ENCODE measurements around the gene UXS1. TPM values are rescaled to one million over a fixed set of nuclear protein-coding genes. Genes with fewer than 3 reads are reported as not detected.
A peak's percentile ranks its signal among the peaks of the same experiment; 100 is the strongest.

UXS1 gene
- total and polyA plus RNA-seq, 2 of the 8 experiments (the other 6 are each of a cell fraction or from before 2014, with no cell fraction given) = 44.5 to 63.4 TPM

DNA sequence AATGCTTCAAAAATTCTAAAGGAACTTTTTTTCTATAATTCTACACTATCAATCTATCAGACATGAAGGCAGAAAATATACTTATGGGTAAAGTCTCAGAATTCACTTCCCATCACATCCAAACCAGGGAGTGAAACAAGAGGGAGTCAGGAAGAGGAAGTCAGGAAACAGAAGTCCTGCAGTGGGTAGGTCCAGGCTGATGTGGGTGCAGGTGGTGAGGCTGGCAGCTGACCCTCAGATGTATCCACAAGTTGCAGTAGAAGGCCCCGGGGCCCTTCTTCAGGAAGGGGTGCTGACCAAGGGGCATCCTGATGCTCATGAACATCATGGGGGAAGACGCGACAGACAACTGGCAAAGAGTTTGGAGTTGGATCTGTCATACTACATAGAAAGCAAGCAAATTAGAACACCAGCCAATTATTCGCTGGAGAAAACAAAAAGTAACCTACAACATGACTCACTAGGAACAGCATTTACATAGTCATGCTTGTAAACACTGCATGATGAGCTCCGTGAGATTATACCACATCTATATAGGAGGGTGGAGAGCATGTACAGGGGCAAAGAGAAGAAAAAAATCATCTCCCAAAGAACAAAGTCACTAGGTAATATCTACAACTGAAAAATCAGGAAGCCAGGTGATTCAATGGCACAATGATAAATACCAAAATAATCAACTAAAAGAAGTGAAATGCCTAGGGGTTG is 4.2 kb downstream of the UXS1 start:
- CTCF ChIA-PET (ENCODE audit: partially characterized antibody) = no interaction called here
- 0 out of 2 replicates have a peak overlapping the region, but pooled peaks have one; percentile 60 for H2AK5ac ChIP-seq (ENCODE audit: low read depth, low read length)
- H3K9ac ChIP-seq (replicated peaks in 1 of 4; ENCODE audit: extremely low read depth in 1 of 4, low read depth in 3 of 4, low read length in 3 of 4) = no peak overlapping the region
- peaks cover 16% of the 10 kb centered on the region for H3K79me1 ChIP-seq (ENCODE audit: low read depth, low read length)
- no peak overlapping the region for H3K56ac ChIP-seq (replicated peaks; ENCODE audit: insufficient read length, low read depth, low read length)
- no peak overlapping the region for H4K91ac ChIP-seq (replicated peaks; ENCODE audit: insufficient read length, low read length)
- H3K18ac ChIP-seq (ENCODE audit: extremely low read depth, low read length) = no peak overlapping the region
- WGBS, 2 experiments (ENCODE audit: extremely low coverage in 1 of 2, insufficient coverage in 1 of 2, insufficient read length in 1 of 2, insufficient replicate concordance in 2 of 2, low coverage in 1 of 2, low lambda C conversion rate in 2 of 2, missing lambda C conversion rate in 1 of 2) = 91% methylated on average over 5 of the region's 5 CpGs; no CpG with 5 or more reads in 1 of the 2 experiments
- no peak overlapping the region for H3K27ac ChIP-seq (ENCODE audit: low read depth, low read length)
- no peak overlapping the region; a peak in 1 of 4 replicates for H3K4me2 ChIP-seq (ENCODE audit: insufficient read depth in 1 of 2, low read depth in 2 of 2, low read length in 2 of 2)
- POLR2A ChIA-PET (ENCODE audit: partially characterized antibody) = no interaction called here
- no peak overlapping the region for H4K5ac ChIP-seq (ENCODE audit: insufficient read length, low read depth, low read length)
- peaks cover 18 to 82% of the 10 kb centered on the region in 2 experiments for H3K79me2 ChIP-seq (ENCODE audit: control insufficient read depth in 1 of 2, insufficient read depth in 2 of 2, low read length in 2 of 2)
- H3K36me3 ChIP-seq (ENCODE audit: control insufficient read depth in 2 of 4, insufficient read depth in 4 of 4, low read length in 3 of 4) = no peaks in the 10 kb centered on the region
- no peak overlapping the region for H2BK20ac ChIP-seq (ENCODE audit: low read length)
- H3K23ac ChIP-seq (ENCODE audit: insufficient read length) = no peak overlapping the region
- peaks cover 4 to 31% of the 10 kb centered on the region in 2 experiments for H4K20me1 ChIP-seq (replicated peaks in 1 of 2; ENCODE audit: control insufficient read depth in 1 of 2, insufficient read depth in 2 of 2, low read length in 2 of 2)
- no peak overlapping the region for H2BK15ac ChIP-seq (ENCODE audit: low read length)
- no peak overlapping the region for H3K14ac ChIP-seq (ENCODE audit: insufficient read length)
- no peaks in the 10 kb centered on the region for H3K9me3 ChIP-seq (ENCODE audit: insufficient read depth in 2 of 2, low read depth in 1 of 2, low read length in 1 of 2)
- H4K8ac ChIP-seq (ENCODE audit: extremely low read depth, insufficient read depth, low read length) = no peak overlapping the region
- no peak overlapping the region for H3K4ac ChIP-seq (replicated peaks; ENCODE audit: insufficient read length, low read depth, low read length)
- H3K4me1 ChIP-seq (replicated peaks in 1 of 4; ENCODE audit: control insufficient read depth in 3 of 4, insufficient read depth in 4 of 4, low read length in 3 of 4) = peaks cover 8 to 20% (median 13%) of the 10 kb centered on the region in 4 experiments
- FAIRE-seq (no peak), DNase-seq (ENCODE audit: low read depth in 1 of 2, low spot score in 2 of 2) (no peak)
- no peak overlapping the region for H2AFZ ChIP-seq (ENCODE audit: low read length)
- H2BK5ac ChIP-seq (ENCODE audit: low read depth, low read length) = no peak overlapping the region; the same call in 1 of the 2 replicates
- H3K23me2 ChIP-seq (ENCODE audit: low read depth, low read length) = peaks cover 7% of the 10 kb centered on the region
- H3K4me3 ChIP-seq (ENCODE audit: extremely low read depth in 1 of 4, insufficient read depth in 2 of 4, low read depth in 3 of 4, low read length in 4 of 4) = no peak overlapping the region
- no peak overlapping the region for H2BK120ac ChIP-seq (replicated peaks; ENCODE audit: low read depth, low read length)
- TF ChIP-seq TAF7 (optimal IDR thresholded peaks at IDR 0.05; ENCODE audit: borderline replicate concordance, low read depth, low read length) (no peak), TBP (IDR thresholded peaks at IDR 0.05; ENCODE audit: low read depth, low read length) (no peak), SAP30 (IDR thresholded peaks at IDR 0.05; ENCODE audit: insufficient read depth, insufficient replicate concordance, low read length) (no peak)
- no peak overlapping the region for H2BK12ac ChIP-seq (ENCODE audit: low read depth, low read length)
- no peaks in the 10 kb centered on the region for H3K27me3 ChIP-seq (replicated peaks in 1 of 4; ENCODE audit: control insufficient read depth in 3 of 4, extremely low read depth in 1 of 4, insufficient read depth in 3 of 4, low read length in 3 of 4)

All from H1 (cell line).